Heart right ventricle (tissue), 16 donors: Measurements from ENCODE around the gene AGMAT. TPM values are rescaled to one million over a fixed set of nuclear protein-coding genes. Genes with fewer than 3 reads are reported as not detected.

Experiments
- ATAC-seq, 8 donors: fragments of 200-7000 bp; cut with Tn5 transposase; one replicate each; pipeline ENCODE4 v1.9.1; 2020; ENCODE audit warnings: mild to moderate bottlenecking in 8 of 8, moderate library complexity in 8 of 8, moderate number of reproducible peaks in 1 of 8
- DNase-seq, 2 donors: peaks; one replicate each; pipeline ENCODE4 v3.0.0-alpha.2; 2020
- H3K27ac ChIP-seq, 10 donors: fragments of 200-600 bp; sonication (generic) in 2 of 10; one replicate each; pipeline versions ENCODE4 v1.5.0 to v1.8.0; 2020 to 2022; ENCODE audit warnings: mild to moderate bottlenecking in 3 of 10
- H3K27me3 ChIP-seq, 7 donors: fragments of 200-600 bp; one replicate each; pipeline ENCODE4 v1.8.0; 2021 to 2022; ENCODE audit warnings: mild to moderate bottlenecking in 2 of 7
- H3K36me3 ChIP-seq, 9 donors: fragments of 200-600 bp; sonication (generic) in 1 of 9; one replicate each; pipeline versions ENCODE4 v1.5.0 to v1.8.0; 2020 to 2022; ENCODE audit warnings: mild to moderate bottlenecking in 2 of 9
- H3K4me1 ChIP-seq, 9 donors: fragments of 200-600 bp; sonication (generic) in 1 of 9; one replicate each; pipeline versions ENCODE4 v1.5.0 to v1.8.0; 2020 to 2022; ENCODE audit warnings: mild to moderate bottlenecking in 4 of 9
- H3K4me3 ChIP-seq, 10 donors: fragments of 200-600 bp; sonication (generic) in 2 of 10; one replicate each; pipeline versions ENCODE4 v1.5.0 to v1.8.0; 2020 to 2022; ENCODE audit warnings: mild to moderate bottlenecking in 7 of 10, moderate library complexity in 2 of 10
- H3K9me3 ChIP-seq, 11 donors: fragments of 200-600 bp in 10 of 11; sonication (generic) in 2 of 11; one replicate each; pipeline versions ENCODE4 v1.5.0 to v1.8.0; 2013 to 2022; ENCODE audit warnings: mild to moderate bottlenecking in 2 of 11, control low read depth in 1 of 11, moderate library complexity in 1 of 11
- CTCF ChIP-seq, 9 donors: fragments of 200-600 bp; sonication (generic) in 2 of 9; IDR thresholded peaks; one replicate each; pipeline versions ENCODE4 v1.5.0 to v1.8.0; 2021 to 2022; ENCODE audit warnings: antibody characterized with exemption in 9 of 9, mild to moderate bottlenecking in 5 of 9, moderate library complexity in 1 of 9
- WGBS, 2 donors: extraction: QIAGEN DNeasy Blood & Tissue Kit; methylation state at CpG; one replicate each; pipeline ENCODE4 v1.1.7; 2013; ENCODE audit warnings: inconsistent platforms in 1 of 2; 5-methylcytosine and 5-hydroxymethylcytosine counted together
- intact Hi-C, 10 donors: fragments of 100-400 bp; cut with DNase I; formaldehyde crosslinking; loops; one replicate each; pipeline versions ENCODE4 v1.11.1 to v1.14.2; 2022
- polyA plus RNA-seq, 2 donors: library from polyadenylated mRNA; stranded (reverse); fragments of 200-250 nt; gene quantifications; one replicate each; pipeline ENCODE4 v1.2.3, GENCODE V29; 2013
- total RNA-seq, 10 donors: library from RNA; stranded (reverse); fragmentation: NEBNext Ultra II Directional in 3 of 10; extraction: Animal tissue kit (Norgen Biotek cat#: 25700) in 3 of 10; gene quantifications; one replicate each; pipeline versions ENCODE4 v1.2.1 to v1.2.4, GENCODE V29; 2021 to 2023
- donor health status: Arrhythmogenic right ventricular cardiomyopathy.
- donor health status: ischemic (EF 13 %, LVEDD 7.1; RV severe dilation, severe dysfunction).
- donor health status: healthy with polysubstance abuse.
- donor health status: DM: no; HTN: yes; CAD: no.
- donor health status: DM: no; HTN: no; CAD: no.
- donor health status: ischemic (EF 25% LVEDD 6.9; RV normal size, moderate dysfunction).
- donor health status: ischemic (EF 25% LVEDD 5.7; RV mildly dilated, moderate dysfunction).
- donor health status: healthy.
- donor health status: DM: yes; HTN: yes; CAD: no.
- donor health status: Ischemic cardiomyopathy.
- donor health status: ischemic (EF 35%, LVEDD 5.7; RV mildly dilated, moderate dysfunction).
- donor health status: nonischemic (EF 11% LVEDD 7.7; RV severe dilation, severe dysfunction).
- donor health status: DM: yes; HTN: yes; CAD: no.
- donor health status: PGD.
- donor health status: ischemic (EF 29% LVEDD 5.4; RV normal size, mild dysfunction).
- donor health status: nonischemic (EF 23%, LVEDD 6.1; RV moderate dilation, normal function).

AGMAT gene
- total and polyA plus RNA-seq, 12 donors, result 0.06 to 0.30 (median 0.23) TPM; not detected in 5

GRCh38 chr1:15627343-15627988, 42.6 kb upstream of the AGMAT start:
- intact Hi-C loops, result no loop called here

GRCh38 chr1:15626269-15626950, 41.6 kb upstream of the AGMAT start:
- Histone ChIP-seq H3K4me3 (no peak overlapping the region), H3K4me1 (peaks cover 6 to 75% (median 50%) of the 10 kb centered on the region in 9 donors), H3K27me3 (no peaks in the 10 kb centered on the region), H3K27ac (peak overlapping the region in 1 of 10 donors; percentile 34), H3K36me3 (peaks cover 0 to 50% (median 10%) of the 10 kb centered on the region in 9 donors), H3K9me3 (no peaks in the 10 kb centered on the region)
- no peak for DNase-seq
- no peak for TF ChIP-seq CTCF (IDR thresholded peaks at IDR 0.05)
- WGBS, 2 donors, result 89% methylated on average over 11 of the region's 11 CpGs
- intact Hi-C loops, result no loop called here
- no peak for ATAC-seq

More at GRCh38 chr1:15627343-15627988, 42.6 kb upstream of the AGMAT start:
- Histone ChIP-seq H3K4me1 (peaks cover 2 to 64% (median 43%) of the 10 kb centered on the region in 9 donors), H3K36me3 (peaks cover 0 to 60% (median 15%) of the 10 kb centered on the region in 9 donors), H3K27me3 (no peaks in the 10 kb centered on the region), H3K9me3 (no peaks in the 10 kb centered on the region), H3K27ac (peak overlapping the region in 3 of 10 donors; percentile 17 to 34 (median 18)), H3K4me3 (no peak overlapping the region)
- ATAC-seq (peak in 5 of 8 donors; percentile 56 to 73 (median 59)), DNase-seq (no peak)
- 30 to 43% methylated on average over 4 of the region's 4 CpGs for WGBS, 2 donors
- no peak for TF ChIP-seq CTCF (IDR thresholded peaks at IDR 0.05)

DNA sequence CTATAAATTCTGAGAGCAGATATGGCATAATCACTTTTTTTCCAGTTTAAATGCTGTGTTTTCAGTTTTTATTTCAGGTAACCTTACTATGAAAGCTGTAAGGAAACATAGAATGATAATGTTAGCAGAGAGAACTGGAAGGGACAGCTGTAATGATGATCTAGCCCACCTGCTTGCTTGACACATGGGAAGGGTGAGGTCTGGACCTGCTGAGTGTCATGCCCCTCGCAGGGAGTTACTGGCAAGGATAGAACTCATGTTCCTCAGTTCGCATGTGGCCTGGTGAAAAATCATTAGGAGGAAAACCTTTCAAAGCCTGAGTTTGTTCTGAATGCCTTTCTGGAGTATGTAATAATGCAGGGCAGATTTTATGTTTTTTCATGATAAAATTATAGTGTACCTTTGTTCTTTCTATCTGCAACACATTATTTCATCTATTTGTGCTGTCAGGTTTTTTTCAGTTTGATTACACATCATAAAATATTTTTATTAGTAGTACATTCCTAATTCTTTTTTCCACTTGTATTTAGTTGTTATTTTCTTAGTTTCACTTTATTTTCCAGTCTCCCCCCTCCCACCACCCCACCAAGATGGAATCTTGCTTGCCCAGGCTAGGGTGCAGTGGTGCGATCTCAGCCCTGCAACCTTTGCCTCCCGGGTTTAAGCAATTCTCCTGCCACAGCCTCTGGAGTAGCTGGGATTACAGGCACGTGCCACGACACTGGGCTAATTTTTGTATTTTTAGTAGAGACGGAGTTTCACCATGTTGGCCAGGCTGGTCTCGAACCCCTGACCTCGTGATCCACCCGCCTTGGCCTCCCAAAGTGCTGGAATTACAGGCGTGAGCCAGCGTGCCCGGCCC, 40.4 kb upstream of the AGMAT start:
- intact Hi-C loops, result no loop called here
- WGBS, 2 donors, result 81 to 83% methylated on average over 13 of the region's 13 CpGs

More for the DNA sequence above, 40.4 kb upstream of the AGMAT start:
- peaks cover 0 to 39% (median 7%) of the 10 kb centered on the region in 9 donors for H3K36me3 ChIP-seq
- H3K27ac ChIP-seq, result peak overlapping the region in 1 of 10 donors; percentile 34
- no peaks in the 10 kb centered on the region for H3K27me3 ChIP-seq
- no peak for ATAC-seq
- peaks cover 6 to 83% (median 61%) of the 10 kb centered on the region in 9 donors for H3K4me1 ChIP-seq
- H3K4me3 ChIP-seq, result no peak overlapping the region
- no peak for TF ChIP-seq CTCF (IDR thresholded peaks at IDR 0.05)
- no peak for DNase-seq
- H3K9me3 ChIP-seq, result no peaks in the 10 kb centered on the region
